GM18520 (cell line): Measurements from ENCODE around the gene PIK3CB.
"Not testable (repeated sequence)": the region's sequence is repeated elsewhere in the genome, so short reads cannot be mapped to it uniquely, and the experiment has no call there.

Experiments used
- ATAC-seq: cut with Tn5 transposase; IDR thresholded peaks from one replicate; pipeline ENCODE4 v1.9.1; 2021; ENCODE audit not compliant: unreplicated experiment

Gene PIK3CB

DNA sequence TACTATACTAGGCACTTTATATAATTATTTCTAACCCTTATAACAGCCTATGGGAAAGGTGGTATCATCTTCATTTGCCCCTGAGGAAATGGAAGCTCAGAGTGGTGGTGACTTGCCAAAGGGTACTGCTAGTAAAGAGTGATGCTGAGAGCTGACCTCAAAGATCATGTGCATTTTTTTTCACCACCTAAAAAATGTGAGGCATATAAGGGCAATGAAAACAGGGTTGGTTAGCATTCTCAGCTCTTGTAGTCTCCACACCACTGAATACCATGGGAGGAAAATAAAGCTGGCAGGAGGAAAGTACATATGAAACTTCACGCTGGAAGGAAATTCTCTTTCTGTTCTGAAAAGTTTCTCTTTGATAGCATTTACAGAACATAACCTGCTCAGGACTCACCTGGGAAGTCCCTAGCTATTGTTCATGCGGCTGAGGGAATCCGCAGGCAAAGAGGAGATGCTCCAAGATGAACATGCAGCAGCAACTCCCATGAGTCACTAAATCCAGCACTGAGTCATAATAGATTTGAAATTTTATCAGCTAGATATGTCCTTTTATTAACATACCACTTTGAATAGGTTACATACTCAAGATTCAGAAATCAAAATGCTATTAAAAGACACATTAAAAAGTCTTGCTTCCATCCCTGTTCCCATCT, 208.9 kb downstream of the PIK3CB start:
- no peak for ATAC-seq

- ATAC-seq = no peak
These were observed 210.2 kb downstream of the PIK3CB start for GRCh38 chr3:138624518-138624917.

DNA sequence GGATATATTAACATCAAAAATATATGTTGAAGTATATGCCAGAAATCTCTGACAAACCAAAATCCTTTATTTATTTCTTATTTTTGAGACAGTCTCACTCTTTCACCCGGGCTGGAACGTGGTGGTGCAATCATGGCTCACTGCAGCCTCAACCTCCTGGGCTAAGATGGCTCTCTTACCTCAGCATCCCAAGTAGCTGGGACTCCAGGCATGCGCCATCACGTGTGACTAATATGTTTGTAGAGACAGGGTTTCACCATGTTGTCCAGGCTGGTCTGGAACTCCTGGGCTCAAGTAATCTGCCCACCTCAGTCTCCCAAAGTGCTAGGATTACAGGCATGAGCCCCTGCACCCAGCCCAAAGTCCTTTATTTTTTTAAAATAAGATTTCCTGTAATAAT, 214.3 kb downstream of the PIK3CB start:
- ATAC-seq = no peak

- ATAC-seq = no peak
These were observed 219.3 kb downstream of the PIK3CB start for GRCh38 chr3:138615462-138615861.

DNA sequence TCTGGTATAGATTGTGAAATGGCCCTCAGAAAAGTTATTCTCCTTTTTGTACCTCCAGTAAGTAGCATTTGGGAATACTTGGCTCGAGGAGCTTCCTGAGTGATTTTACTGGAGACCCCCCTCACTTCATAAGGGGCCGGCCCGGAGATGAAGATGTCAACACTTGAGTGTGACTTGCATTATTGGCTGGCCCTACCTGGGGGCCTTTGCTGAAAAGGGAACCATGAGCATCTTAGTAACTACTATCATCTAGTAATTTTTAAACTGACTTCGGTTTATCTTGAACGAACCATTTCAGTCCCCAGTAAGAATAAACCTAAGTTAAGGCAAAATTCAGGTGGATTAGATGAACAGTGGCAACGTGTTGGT, 224.8 kb downstream of the PIK3CB start:
- no peak for ATAC-seq

GRCh38 chr3:138608322-138609135, 226.2 kb downstream of the PIK3CB start, which contains the start of gene FAIM:
Gene FAIM, plus strand, starts transcription at chr3:138608771. Its CDS starts 10,956 bp downstream, at chr3:138619727.
- ATAC-seq = peak; percentile 62

DNA sequence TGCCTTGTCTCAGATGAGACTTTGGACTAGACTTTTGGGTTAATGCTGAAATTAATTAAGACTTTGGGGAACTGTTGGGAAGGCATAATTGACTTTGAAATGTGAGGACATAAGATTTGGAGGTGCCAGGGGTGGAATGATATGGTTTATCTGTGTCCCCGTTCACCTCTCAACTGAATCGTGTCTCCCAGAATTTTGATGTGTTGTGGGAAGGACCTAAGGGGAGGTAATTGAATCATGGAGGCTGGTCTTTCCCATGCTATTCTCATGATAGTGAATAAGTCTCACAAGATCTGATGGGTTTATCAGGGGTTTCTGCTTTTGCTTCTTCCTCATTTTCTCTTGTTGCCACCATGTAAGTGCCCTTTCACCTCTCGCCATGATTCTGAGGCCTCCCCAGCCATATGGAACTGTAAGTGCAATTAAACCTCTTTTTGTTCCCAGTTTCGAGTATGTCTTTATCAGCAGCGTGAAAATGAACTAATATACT, 230.6 kb downstream of the PIK3CB start:
- not testable (repeated sequence) for ATAC-seq
